Omental fat pad (tissue), 4 donors: ENCODE measurements around the gene MIA3. TPM values are rescaled to one million over a fixed set of nuclear protein-coding genes. Genes with fewer than 3 reads are reported as not detected.

Experiments used
- ATAC-seq: fragments of 150-250 bp; one replicate; pipeline ENCODE4 v1.9.1; 2016; ENCODE audit warnings: mild to moderate bottlenecking, moderate library complexity; ENCODE audit not compliant: low FRiP score
- DNase-seq: peaks from one replicate; pipeline ENCODE4 v3.0.0-alpha.2; 2019; ENCODE audit warnings: low spot score
- CTCF ChIP-seq, 3 donors: fragments of 450-650 bp; IDR thresholded peaks; one replicate each; pipeline ENCODE4 v1.5.1; 2016 to 2017; ENCODE audit warnings: antibody characterized with exemption in 3 of 3, mild to moderate bottlenecking in 3 of 3, moderate library complexity in 2 of 3
- total RNA-seq, 4 donors: library from RNA; depleted of rRNA; stranded (reverse); fragments of >200 nt; gene quantifications; one replicate each; pipeline ENCODE4 v1.1.0, GENCODE V29; 2016

MIA3 gene
- total RNA-seq, result 10 to 100 TPM; 33.3 to 98.2 (median 52.4) TPM

GRCh38 chr1:222618001-222618879, at the start of gene MIA3:
MIA3 (plus strand) TSS chr1:222618097; CDS start chr1:222618111, 14 bp downstream.
- DNase-seq (peak; percentile 61), ATAC-seq (peak; percentile 53)
- no peak for TF ChIP-seq CTCF (IDR thresholded peaks at IDR 0.05)

- DNase-seq, result no peak
- ATAC-seq, result no peak
- no peak for TF ChIP-seq CTCF (IDR thresholded peaks at IDR 0.05)
These were observed 47.1 kb upstream of the MIA3 start for GRCh38 chr1:222570837-222571236.

- DNase-seq, result no peak
- TF ChIP-seq CTCF (IDR thresholded peaks at IDR 0.05), result no peak
- no peak for ATAC-seq
These were observed 38.6 kb upstream of the MIA3 start for GRCh38 chr1:222579316-222579715.

- DNase-seq, result no peak
- ATAC-seq, result peak; percentile 68
- TF ChIP-seq CTCF (IDR thresholded peaks at IDR 0.05), result no peak
These were observed 35.7 kb upstream of the MIA3 start for GRCh38 chr1:222582099-222582774.

- DNase-seq (no peak), ATAC-seq (no peak)
- TF ChIP-seq CTCF (IDR thresholded peaks at IDR 0.05), result no peak
These were observed 34.8 kb upstream of the MIA3 start for GRCh38 chr1:222583079-222583478.

- TF ChIP-seq CTCF (IDR thresholded peaks at IDR 0.05), result no peak
- no peak for ATAC-seq
These were observed 31.1 kb upstream of the MIA3 start for GRCh38 chr1:222586842-222587241.

More at GRCh38 chr1:222586842-222587241, 31.1 kb upstream of the MIA3 start:
- no peak for DNase-seq
